GM12878 (cell line): ENCODE measurements around the gene OLFML2A. TPM values are rescaled to one million over a fixed set of nuclear protein-coding genes. Genes with fewer than 3 reads are reported as not detected.

ENCODE experiments used
- ATAC-seq: fragments of 200-7000 bp; cut with Tn5 transposase; 3 replicates; pipeline ENCODE4 v1.9.1; 2020; ENCODE audit warnings: mild to moderate bottlenecking, moderate library complexity
- BruUV-seq: library from RNA; stranded (reverse); fragments of 400-500 nt; replicated peaks from 2 replicates; lab custom pipeline; 2021; lab: Mats Ljungman, UMichigan
- CTCF ChIA-PET: fragments of 300-600 bp; sonication (Branson Sonifier 250); formaldehyde crosslinking; extraction: SDS; loops from one replicate; lab custom pipeline; 2021; ENCODE audit warnings: inconsistent platforms; lab: Yijun Ruan, JAX
- POLR2A ChIA-PET: fragments of 350-600 bp; formaldehyde crosslinking; extraction: SDS; loops from one replicate; lab custom pipeline; 2021; ENCODE audit warnings: inconsistent platforms; lab: Charles Lee
- RAD21 ChIA-PET: fragments of 300-600 bp; sonication (Branson Sonifier 250); formaldehyde crosslinking; loops from one replicate; lab custom pipeline; 2023; ENCODE audit warnings: antibody characterized with exemption; ENCODE audit not compliant: unreplicated experiment; lab: Charles Lee
- SMC1A ChIA-PET: fragments of 300-600 bp; sonication (Branson Sonifier 250); formaldehyde crosslinking; loops from one replicate; lab custom pipeline; 2023; ENCODE audit not compliant: unreplicated experiment, uncharacterized antibody; lab: Charles Lee
- DNase-seq: peaks from one replicate; pipeline ENCODE4 v3.0.0-alpha.2; 2011; ENCODE audit warnings: low read depth, low spot score
- FAIRE-seq: peaks from 3 replicates; lab custom pipeline; 2011; peaks lifted over from hg19 to GRCh38; lab: Jason Lieb, UNC
- H2AFZ ChIP-seq: 2 replicates; pipeline ENCODE4 v1.6.0; 2011; ENCODE audit warnings: low read depth, low read length, control low read depth; ENCODE audit not compliant: control insufficient read depth
- H3K27ac ChIP-seq: 2 replicates; pipeline ENCODE4 v1.5.1; 2011; ENCODE audit warnings: control low read depth; ENCODE audit not compliant: control insufficient read depth, insufficient read depth
- H3K27me3 ChIP-seq, 2 experiments: replicated peaks in 1 of 2; 2 replicates each; pipeline versions ENCODE4 v1.6.0 to v1.6.1; 2011; ENCODE audit warnings: low read length in 1 of 2; ENCODE audit not compliant: control insufficient read depth in 2 of 2, insufficient read depth in 2 of 2
- H3K36me3 ChIP-seq, 2 experiments: 2 replicates each; pipeline ENCODE4 v1.5.1; 2011; ENCODE audit warnings: low read length in 1 of 2; ENCODE audit not compliant: control insufficient read depth in 2 of 2, insufficient read depth in 2 of 2
- H3K4me1 ChIP-seq: 2 replicates; pipeline ENCODE4 v1.6.1; 2011; ENCODE audit warnings: mild to moderate bottlenecking, low read length, moderate library complexity, mixed read lengths; ENCODE audit not compliant: control insufficient read depth, insufficient read depth
- H3K4me2 ChIP-seq: 2 replicates; pipeline ENCODE4 v1.6.0; 2011; ENCODE audit warnings: control low read depth; ENCODE audit not compliant: control insufficient read depth, insufficient read depth
- H3K4me3 ChIP-seq: fragments of 200-600 bp; sonication (generic); 2 replicates; pipeline ENCODE4 v1.5.1; 2016
- H3K79me2 ChIP-seq: 2 replicates; pipeline ENCODE4 v1.6.0; 2011; ENCODE audit warnings: low read length; ENCODE audit not compliant: control insufficient read depth, insufficient read depth
- H3K9ac ChIP-seq: 2 replicates; pipeline ENCODE4 v1.8.0; 2011; ENCODE audit warnings: low read length, control low read depth, mixed read lengths; ENCODE audit not compliant: control insufficient read depth, insufficient read depth
- H3K9me3 ChIP-seq: replicated peaks from 3 replicates; pipeline ENCODE4 v1.5.1; 2011; ENCODE audit warnings: mild to moderate bottlenecking, low read length; ENCODE audit not compliant: control insufficient read depth, insufficient read depth
- H4K20me1 ChIP-seq: 2 replicates; pipeline ENCODE4 v1.6.0; 2011; ENCODE audit not compliant: control insufficient read depth, insufficient read depth
- CBX3 ChIP-seq: fragments of 200-600 bp; sonication (generic); IDR thresholded peaks from 2 replicates; pipeline ENCODE4 v1.6.1; 2016; ENCODE audit warnings: low read depth, borderline replicate concordance
- DPF2 ChIP-seq: fragments of 450-650 bp; IDR thresholded peaks from 2 replicates; pipeline ENCODE4 v1.6.1; 2017; ENCODE audit warnings: mild to moderate bottlenecking
- EED ChIP-seq: sonication (generic); IDR thresholded peaks from 2 replicates; pipeline ENCODE4 v1.6.1; 2016; ENCODE audit warnings: antibody characterized with exemption, low read depth
- KLF5 ChIP-seq: fragments of 450-650 bp; IDR thresholded peaks from 2 replicates; pipeline ENCODE4 v1.6.1; 2014; ENCODE audit warnings: mild to moderate bottlenecking; ENCODE audit not compliant: partially characterized antibody
- NFYB ChIP-seq: IDR thresholded peaks from 2 replicates; pipeline ENCODE4 v1.6.1; 2011; ENCODE audit warnings: low read depth, mild to moderate bottlenecking, low read length, improper control_type of control experiment, moderate library complexity; ENCODE audit not compliant: insufficient read depth
- NR2C2 ChIP-seq: IDR thresholded peaks from 2 replicates; pipeline ENCODE4 v1.6.1; 2011; ENCODE audit warnings: borderline replicate concordance, low read depth; ENCODE audit not compliant: control insufficient read depth, insufficient read length
- NRF1 ChIP-seq: conservative IDR thresholded peaks from 2 replicates; pipeline ENCODE4 v1.6.1; 2011; ENCODE audit warnings: mild to moderate bottlenecking, low read depth, low read length, improper control_type of control experiment
- POU2F2 ChIP-seq: IDR thresholded peaks from 3 replicates; pipeline ENCODE4 v1.6.1; 2011; ENCODE audit warnings: low read depth, mild to moderate bottlenecking, low read length, borderline replicate concordance
- RAD51 ChIP-seq: fragments of 450-650 bp; IDR thresholded peaks from 2 replicates; pipeline ENCODE4 v1.6.1; 2016; ENCODE audit warnings: moderate library complexity, mild to moderate bottlenecking, inconsistent platforms
- SMAD5 ChIP-seq: IDR thresholded peaks from 2 replicates; pipeline ENCODE4 v1.6.1; 2016; ENCODE audit warnings: antibody characterized with exemption, low read depth
- SPI1 ChIP-seq: IDR thresholded peaks from 2 replicates; pipeline ENCODE4 v1.6.1; 2011; ENCODE audit warnings: low read depth, mild to moderate bottlenecking, low read length, moderate library complexity, borderline replicate concordance; ENCODE audit not compliant: insufficient read depth
- SREBF1 ChIP-seq: IDR thresholded peaks from 2 replicates; pipeline ENCODE4 v1.6.1; 2012; ENCODE audit warnings: mild to moderate bottlenecking, low read length
- SREBF2 ChIP-seq: IDR thresholded peaks from 2 replicates; pipeline ENCODE4 v1.6.1; 2012; ENCODE audit warnings: mild to moderate bottlenecking, low read length
- ZBED1 ChIP-seq: IDR thresholded peaks from 2 replicates; pipeline ENCODE4 v1.6.1; 2016; ENCODE audit warnings: borderline replicate concordance
- ZNF217 ChIP-seq: fragments of 450-650 bp; IDR thresholded peaks from 2 replicates; pipeline ENCODE4 v1.6.1; 2017; ENCODE audit warnings: antibody characterized with exemption, mild to moderate bottlenecking
- WGBS: methylation state at CpG from one replicate; pipeline ENCODE4 v1.1.6; 2016; ENCODE audit warnings: low lambda C conversion rate; ENCODE audit not compliant: insufficient replicate concordance, insufficient coverage; ENCODE audit errors: missing lambda C conversion rate; 5-methylcytosine and 5-hydroxymethylcytosine counted together
- in situ Hi-C: fragments of 300-500 bp; cut with MboI; formaldehyde crosslinking; loops from 9 replicates; pipeline ENCODE4 v1.14.3; 2018; ENCODE audit warnings: mixed read lengths
- intact Hi-C: fragments of 100-400 bp; cut with micrococcal nuclease; formaldehyde crosslinking; loops from one replicate; pipeline ENCODE4 v1.14.2; 2022; ENCODE audit not compliant: unreplicated experiment
- polyA plus RNA-seq, 11 experiments: library from polyadenylated mRNA; depleted of rRNA in 4 of 11; unstranded in 6 of 11; stranded (reverse) in 5 of 11; fragments of >200 nt; fragmentation: Nextera tagmentation in 4 of 11; fragmentation: Illumina TruSeq in 1 of 11; extraction: Ambion mirVana in 4 of 11; extraction: Trizol in 1 of 11; gene quantifications; 1 replicate in 1 of 11; 2 replicates in 10 of 11; pipeline versions ENCODE4 v1.2.1 to v1.2.3, GENCODE V29; 2011 to 2016; ENCODE audit warnings: inconsistent platforms in 2 of 11, missing spikeins in 2 of 11, low read depth in 1 of 11
- total RNA-seq, 4 experiments: library from RNA; depleted of rRNA in 3 of 4; stranded (reverse); fragments of >200 nt in 3 of 4; fragmentation: Illumina TruSeq in 1 of 4; extraction: Trizol in 1 of 4; gene quantifications; 2 replicates each; pipeline versions ENCODE4 v1.2.1 to v1.2.3, GENCODE V29; 2013 to 2021

OLFML2A gene
- total and polyA plus RNA-seq, 10 of the 15 experiments (the other 5 are each of a cell fraction or from before 2014, with no cell fraction given): 0.02 to 0.13 (median 0.10) TPM; not detected in 4

DNA sequence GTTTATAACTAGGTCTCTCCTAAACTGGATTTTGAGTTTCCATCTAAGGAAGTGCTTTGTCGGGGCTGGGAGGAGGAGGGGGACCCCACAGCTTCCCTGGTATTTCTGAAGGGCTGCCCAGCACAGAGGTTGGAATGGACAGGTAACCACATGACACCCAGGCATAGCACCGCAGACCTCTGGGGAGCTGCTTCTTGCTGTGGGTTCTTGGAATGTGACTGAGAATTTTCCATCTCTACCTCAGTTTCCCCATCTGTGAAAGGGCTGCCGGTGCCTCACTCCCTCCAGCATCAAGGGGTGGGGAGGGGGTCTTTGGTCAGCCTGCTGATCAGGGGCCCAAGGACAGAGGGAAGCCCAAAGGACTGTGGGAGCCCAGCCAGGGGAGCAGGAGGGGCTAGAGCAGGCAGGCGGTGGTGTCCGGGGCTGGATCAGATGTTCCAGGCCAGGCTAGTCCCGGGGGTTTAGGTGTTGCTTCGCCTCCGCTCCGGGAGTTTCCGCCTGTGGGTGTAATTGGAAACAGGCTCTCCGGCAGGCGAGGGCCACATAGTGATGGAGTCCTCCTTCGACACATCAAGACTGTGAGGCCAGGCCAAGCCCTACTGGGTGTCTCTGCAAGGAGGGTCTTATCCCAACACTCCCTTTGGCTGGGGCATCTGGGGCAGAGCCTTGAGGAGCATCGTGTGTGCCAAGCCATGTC is 3.3 kb downstream of the OLFML2A start:
- no peak for DNase-seq
- SMC1A ChIA-PET: interaction anchor here (0.5 to 1.3 kb wide), 2 partner anchors 72 to 73 kb away, joined by 3 to 4 read pairs; partner anchors contain the start of gene WDR38
- no peak overlapping the region for H3K9ac ChIP-seq
- 50% methylated on average over 14 of the region's 14 CpGs for WGBS
- TF ChIP-seq POU2F2: no peak
- TF ChIP-seq ZBED1: no peak
- no peak for TF ChIP-seq SREBF1
- no peak for TF ChIP-seq ZNF217
- no peak for TF ChIP-seq SREBF2
- TF ChIP-seq DPF2: no peak
- no peak for TF ChIP-seq CBX3
- TF ChIP-seq NR2C2: no peak
- TF ChIP-seq SMAD5: no peak
- TF ChIP-seq KLF5: no peak
- TF ChIP-seq RAD51: no peak
- TF ChIP-seq SPI1: no peak
- TF ChIP-seq NFYB: no peak
- no peak for TF ChIP-seq NRF1
- no peak for TF ChIP-seq EED
- TF ChIP-seq, all 136 proteins: peak for 0
- ATAC-seq (no peak), FAIRE-seq (no peak)
- ChIA-PET POLR2A (no interaction called here), RAD21 (interaction anchor here (2.0 kb wide), 1 partner anchor 74 kb away, joined by 12 read pairs; the partner anchor contains the start of gene WDR38), CTCF (interaction anchor here (1.1 to 16.1 kb wide), 5 partner anchors 8 to 72 kb away, joined by 3 to 575 read pairs (median 4); partner anchors contain the start of genes ARPC5L, RPL35 and WDR38)
- Histone ChIP-seq H3K79me2 (no peaks in the 10 kb centered on the region), H3K27ac (no peak overlapping the region), H3K4me1 (peaks cover 3% of the 10 kb centered on the region), H3K9me3 (no peaks in the 10 kb centered on the region), H4K20me1 (no peaks in the 10 kb centered on the region), H3K27me3 (peaks cover 5 to 6% of the 10 kb centered on the region in 2 experiments), H3K4me3 (no peak overlapping the region), H3K36me3 (no peaks in the 10 kb centered on the region), H3K4me2 (no peak overlapping the region), H2AFZ (no peak overlapping the region)
- intact Hi-C loops (no loop called here), in situ Hi-C loops (no loop called here)
- BruUV-seq: no TSS peak
